K562 (cell line): ENCODE measurements around the gene HPCA. TPM values are rescaled to one million over a fixed set of nuclear protein-coding genes. Genes with fewer than 3 reads are reported as not detected.

Experiments used
- AFF1 ChIP-seq, 2 experiments: fragments of 450-650 bp; IDR thresholded peaks; 2 replicates each; pipeline ENCODE4 v1.6.1; 2018; ENCODE audit warnings: mild to moderate bottlenecking in 2 of 2, low read depth in 1 of 2; ENCODE audit not compliant: partially characterized antibody in 2 of 2
- ATF6 ChIP-seq: sonication (generic); formaldehyde crosslinking; IDR thresholded peaks from 2 replicates; pipeline ENCODE4 v1.4.0; 2020; ENCODE audit warnings: mild to moderate bottlenecking, missing genetic modification reagents
- DPF2 ChIP-seq: fragments of 450-650 bp; IDR thresholded peaks from 2 replicates; pipeline ENCODE4 v1.6.1; 2016
- FUS ChIP-seq: fragments of 200-400 bp; formaldehyde crosslinking; optimal IDR thresholded peaks from 2 replicates; pipeline ENCODE3; 2017; ENCODE audit warnings: low read depth, low read length
- GATA2 ChIP-seq: sonication (generic); formaldehyde crosslinking; IDR thresholded peaks from 2 replicates; pipeline ENCODE4 v1.4.0; 2020; ENCODE audit warnings: mild to moderate bottlenecking, missing genetic modification reagents
- HMGN3 ChIP-seq: IDR thresholded peaks from 2 replicates; pipeline ENCODE4 v1.6.1; 2011; ENCODE audit warnings: borderline replicate concordance, low read depth, mild to moderate bottlenecking, mixed read lengths, low read length; ENCODE audit not compliant: insufficient read length; ENCODE audit errors: extremely low read depth
- KDM4B ChIP-seq, 2 experiments: fragments of 450-650 bp in 1 of 2; sonication (generic) in 1 of 2; IDR thresholded peaks; 2 replicates each; pipeline ENCODE4 v1.6.1; 2016 to 2017; ENCODE audit warnings: borderline replicate concordance in 2 of 2, antibody characterized with exemption in 1 of 2, low read depth in 1 of 2, mild to moderate bottlenecking in 1 of 2
- MAZ ChIP-seq, 2 experiments: fragments of 450-650 bp in 1 of 2; sonication (generic) in 1 of 2; formaldehyde crosslinking; IDR thresholded peaks in 1 of 2; conservative IDR thresholded peaks in 1 of 2; 2 replicates each; pipeline versions ENCODE4 v1.4.0 to v1.5.0; 2020; ENCODE audit warnings: mild to moderate bottlenecking in 1 of 2, missing genetic modification reagents in 1 of 2
- NFIC ChIP-seq: fragments of 450-650 bp; IDR thresholded peaks from 2 replicates; pipeline ENCODE4 v1.6.1; 2017; ENCODE audit warnings: mild to moderate bottlenecking, inconsistent platforms
- SMAD3 ChIP-seq: fragments of 450-650 bp; formaldehyde crosslinking; conservative IDR thresholded peaks from 2 replicates; pipeline ENCODE4 v1.4.0; 2020; ENCODE audit warnings: mild to moderate bottlenecking
- ZNF584 ChIP-seq: fragments of 200-800 bp; sonication (Bioruptor generic); IDR thresholded peaks from 2 replicates; pipeline ENCODE4 v1.6.1; 2016; ENCODE audit warnings: low read depth, mild to moderate bottlenecking, missing genetic modification characterization, missing compliant biosample characterization
- ZNF696 ChIP-seq: fragments of 250-450 bp; sonication (Bioruptor Pico); conservative IDR thresholded peaks from 2 replicates; pipeline ENCODE4 v1.4.0; 2020; ENCODE audit warnings: mild to moderate bottlenecking, moderate library complexity
- polyA plus RNA-seq, 8 experiments: library from polyadenylated mRNA; depleted of rRNA in 4 of 8; stranded (reverse) in 5 of 8; unstranded in 3 of 8; fragments of >200 nt; fragmentation: Nextera tagmentation in 2 of 8; fragmentation: Illumina TruSeq in 1 of 8; extraction: Ambion mirVana in 2 of 8; extraction: Trizol in 1 of 8; gene quantifications; 2 replicates each; pipeline versions ENCODE4 v1.2.1 to v1.2.3, GENCODE V29; 2011 to 2014; ENCODE audit warnings: inconsistent platforms in 1 of 8, missing spikeins in 1 of 8
- total RNA-seq, 7 experiments: library from RNA; depleted of rRNA in 6 of 7; stranded (reverse); fragments of >200 nt in 6 of 7; fragmentation: Illumina TruSeq in 2 of 7; extraction: Trizol in 2 of 7; gene quantifications; 2 replicates each; pipeline versions ENCODE4 v1.2.1 to v1.2.3, GENCODE V29; 2011 to 2021; ENCODE audit warnings: low replicate concordance in 1 of 7

Gene HPCA
- total and polyA plus RNA-seq, 9 of the 15 experiments (the other 6 are each of a cell fraction or from before 2014, with no cell fraction given) = not detected

DNA sequence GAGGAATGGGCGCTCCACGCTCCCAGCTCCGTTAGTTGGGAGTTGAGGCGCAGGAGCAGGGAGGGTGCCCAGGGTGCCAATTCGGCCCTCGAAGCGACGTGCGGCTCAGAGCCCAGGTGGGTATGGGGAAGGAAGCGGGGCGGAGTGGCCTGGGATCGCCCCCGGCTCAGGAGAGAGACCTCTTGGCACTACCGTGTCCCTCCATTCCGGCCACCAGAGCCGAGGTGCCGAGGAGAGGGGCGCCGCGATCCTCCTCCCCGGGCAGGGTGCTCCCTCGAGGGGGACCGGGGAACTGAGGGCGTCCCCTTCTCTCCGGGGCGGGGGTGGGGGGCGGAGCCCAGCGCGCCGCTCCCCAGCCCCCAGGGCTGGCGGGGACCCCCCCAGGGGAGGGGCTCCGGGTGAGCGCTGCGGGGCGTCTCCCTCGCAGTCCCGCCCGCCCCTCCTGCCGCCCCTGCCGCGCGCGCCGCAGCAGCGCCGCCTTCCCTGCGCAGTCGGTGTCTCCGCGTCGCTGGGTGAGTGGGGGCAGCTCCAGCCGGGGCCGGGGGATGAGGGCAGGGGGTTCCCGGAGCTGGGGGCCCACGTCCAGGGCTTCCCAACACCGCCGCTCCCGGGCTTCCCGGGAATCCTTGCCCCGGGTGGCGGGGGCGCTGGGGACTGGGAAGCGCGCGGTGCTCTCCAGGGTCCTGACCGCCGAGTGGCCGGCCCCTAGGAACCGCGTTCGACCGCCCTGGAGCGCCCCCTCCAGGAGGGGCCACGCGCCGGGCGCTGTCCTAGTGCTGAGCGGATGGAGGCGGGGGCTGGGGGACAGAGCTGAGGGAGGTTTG, at the start of gene HPCA (continued):
- TF ChIP-seq ATF6 (CRISPR knock-in tag) (peak; percentile 100), DPF2 (no peak), FUS (peak; percentile 67), SMAD3 (CRISPR knock-in tag) (peak; percentile 72; the same call in 1 of the 2 replicates), NFIC (no peak), AFF1 (IDR thresholded peaks at IDR 0.05; ENCODE audit: low read depth in 1 of 2, partially characterized antibody in 2 of 2) (peak in 1 of 2 experiments; percentile 99), KDM4B (IDR thresholded peaks at IDR 0.05; ENCODE audit: borderline replicate concordance in 2 of 2, low read depth in 1 of 2) (peak in 1 of 2 experiments; percentile 48; a peak in 1 of 4 replicates), HMGN3 (peak; percentile 67), GATA2 (peak; percentile 67), ZNF696 (CRISPR knock-in tag) (no peak), MAZ (CRISPR knock-in tag; conservative IDR thresholded peaks at IDR 0.05 in 1 of 2, IDR thresholded peaks at IDR 0.05 in 1 of 2) (peak; percentile 97 to 100), ZNF584 (CRISPR knock-in tag) (peak; percentile 88)
